Measurements from ENCODE around the gene LRRC27.

LRRC27 gene

GRCh38 chr10:132360766-132361447 is 28.9 kb downstream of the LRRC27 start:
- DNase-seq: no peak

- no peak for DNase-seq
Observed at GRCh38 chr10:132361581-132362101, 29.6 kb downstream of the LRRC27 start.

GRCh38 chr10:132362151-132362611 is 30.2 kb downstream of the LRRC27 start:
- DNase-seq: no peak

- DNase-seq: no peak
Observed at GRCh38 chr10:132363376-132363775, 31.4 kb downstream of the LRRC27 start.

- no peak for DNase-seq
Observed at GRCh38 chr10:132363921-132364593, 32.1 kb downstream of the LRRC27 start.

GRCh38 chr10:132364594-132364970 is 32.6 kb downstream of the LRRC27 start:
- no peak for DNase-seq

- no peak for DNase-seq
Observed at GRCh38 chr10:132365102-132365501, 33.1 kb downstream of the LRRC27 start.

- DNase-seq: no peak
Observed at GRCh38 chr10:132366006-132366405, 34.0 kb downstream of the LRRC27 start.

GRCh38 chr10:132366499-132366898 is 34.5 kb downstream of the LRRC27 start:
- no peak for DNase-seq

- DNase-seq: no peak
Observed at GRCh38 chr10:132368391-132368790, 36.4 kb downstream of the LRRC27 start.

- DNase-seq: no peak
Observed at GRCh38 chr10:132368881-132369635, 37.1 kb downstream of the LRRC27 start.

GRCh38 chr10:132369636-132370185 is 37.7 kb downstream of the LRRC27 start:
- no peak for DNase-seq

GRCh38 chr10:132370426-132371340 is 38.7 kb downstream of the LRRC27 start:
- DNase-seq: no peak

- DNase-seq: no peak
Observed at GRCh38 chr10:132371641-132372081, 39.7 kb downstream of the LRRC27 start.

- no peak for DNase-seq
Observed at GRCh38 chr10:132372516-132373095, 40.6 kb downstream of the LRRC27 start.

- DNase-seq: no peak
Observed at GRCh38 chr10:132373241-132373955, 41.4 kb downstream of the LRRC27 start.

- DNase-seq: no peak
Observed at GRCh38 chr10:132374176-132374575, 42.2 kb downstream of the LRRC27 start.

GRCh38 chr10:132374612-132375011 is 42.6 kb downstream of the LRRC27 start:
- DNase-seq: no peak

- no peak for DNase-seq
Observed at GRCh38 chr10:132375116-132375794, 43.3 kb downstream of the LRRC27 start.

- DNase-seq: no peak
Observed at GRCh38 chr10:132375795-132376297, 43.9 kb downstream of the LRRC27 start.
